Dermis blood vessel endothelial cell (primary cell): ENCODE measurements around the gene NME8. TPM values are rescaled to one million over a fixed set of nuclear protein-coding genes. Genes with fewer than 3 reads are reported as not detected.

Source experiments
- DNase-seq: peaks from one replicate; pipeline ENCODE4 v3.0.0; 2010
- total RNA-seq: library from RNA; depleted of rRNA; stranded (reverse); fragments of >200 nt; gene quantifications from 2 replicates; pipeline ENCODE4 v1.2.3, GENCODE V29; 2014

Gene NME8
- total RNA-seq, 1 donor from 2014 or later = not detected

DNA sequence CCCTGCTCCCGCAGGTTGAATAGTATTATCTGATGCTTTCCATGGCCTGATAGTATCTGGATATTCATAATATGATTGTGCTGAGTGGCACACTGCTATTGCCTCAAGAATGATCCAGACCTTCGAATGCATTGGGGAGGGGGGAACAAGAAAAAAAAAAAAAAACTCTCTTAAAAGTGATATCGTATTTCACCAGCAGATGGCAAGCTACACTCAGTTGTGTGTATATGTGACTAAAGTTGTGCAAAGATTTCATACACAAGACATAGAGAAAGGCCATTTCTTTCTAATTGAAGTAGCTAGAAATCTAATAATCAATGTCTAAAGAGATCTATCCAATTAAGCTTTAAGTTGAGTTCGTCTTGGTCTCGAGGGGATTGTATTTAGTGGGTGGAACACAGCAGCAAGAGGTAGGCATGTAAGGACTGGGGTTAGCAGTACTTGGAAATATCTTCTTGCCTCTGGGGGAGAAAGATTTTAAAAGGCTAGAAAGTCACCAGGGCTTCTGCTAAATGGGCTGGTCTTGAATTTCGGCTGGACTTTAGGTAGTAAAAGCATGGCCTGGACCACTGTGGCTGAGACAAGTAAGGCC lies 52.9 kb downstream of the NME8 start:
- DNase-seq = peak; percentile 57

DNA sequence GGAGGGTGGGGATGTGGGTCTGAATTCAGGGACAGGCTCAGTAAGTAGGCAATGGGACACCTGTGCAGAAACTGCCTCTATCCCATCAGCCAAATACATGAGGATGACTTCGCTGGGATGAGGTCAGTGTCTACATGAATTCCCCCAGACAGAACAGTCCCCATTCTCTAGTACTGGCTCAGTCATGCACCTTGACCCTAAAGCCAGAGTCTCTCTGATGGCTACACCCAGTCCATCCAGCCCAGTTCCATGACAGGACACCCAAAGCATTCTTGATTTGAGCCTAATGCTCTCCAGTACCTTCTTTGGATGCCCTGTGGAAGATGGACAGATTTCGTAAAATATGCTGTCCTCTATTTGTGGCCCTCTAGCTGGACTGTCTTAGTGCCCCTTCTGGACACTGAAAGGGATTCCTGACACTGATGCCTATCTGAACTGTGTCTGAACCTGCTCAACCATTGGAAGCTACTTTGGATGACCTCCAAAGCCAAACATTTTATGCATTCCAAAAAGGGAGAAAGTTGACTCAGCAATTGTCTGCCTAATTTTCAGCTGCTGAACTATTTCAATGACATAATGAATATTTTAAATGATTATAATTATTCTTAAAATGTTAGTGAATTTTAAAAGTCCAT lies 53.6 kb downstream of the NME8 start:
- DNase-seq = no peak

DNA sequence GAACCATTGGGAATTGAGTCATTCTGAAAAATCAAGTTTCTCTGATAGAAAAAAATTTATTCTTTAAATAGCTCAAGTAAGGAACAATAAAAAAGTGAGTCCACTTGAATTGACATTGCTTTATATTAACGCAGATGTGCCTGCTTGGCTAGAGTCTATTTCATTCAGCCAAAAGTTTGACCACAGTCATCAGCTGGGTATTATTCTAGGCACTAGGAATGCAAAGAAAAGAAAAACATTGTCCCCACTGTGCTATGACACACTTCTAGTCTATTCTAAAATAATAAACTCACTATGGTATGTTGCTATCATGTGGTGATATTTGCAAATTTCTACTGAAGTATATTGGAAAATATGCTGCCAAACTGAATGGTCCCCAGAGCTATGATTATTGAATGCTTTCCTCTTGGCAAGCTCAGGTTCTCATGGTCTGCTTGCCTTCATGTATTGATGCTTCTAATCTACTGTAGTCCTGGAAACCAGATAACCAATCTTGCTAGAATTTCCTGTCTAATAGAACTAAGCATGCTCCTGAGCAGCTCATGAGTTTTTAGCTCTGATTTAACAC lies 59.9 kb downstream of the NME8 start:
- DNase-seq = no peak

DNA sequence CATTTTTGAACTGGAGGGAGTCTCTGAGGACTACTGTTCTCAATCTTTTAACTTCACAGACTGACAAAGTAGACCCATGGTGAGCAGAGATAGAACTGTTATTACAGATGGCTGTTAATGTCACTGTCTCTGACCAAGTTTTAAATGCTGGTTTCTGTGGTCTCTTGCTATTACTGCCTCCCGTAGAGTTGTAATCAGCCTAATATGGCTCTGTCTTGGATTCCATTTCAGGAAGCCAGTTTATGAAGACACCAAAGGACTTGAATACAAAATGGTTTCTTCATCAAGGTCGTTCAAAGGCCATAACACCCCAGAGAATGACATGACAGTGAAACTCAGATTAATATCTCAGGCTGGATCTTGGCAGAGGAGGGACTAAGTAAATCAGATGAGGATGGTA lies 64.4 kb downstream of the NME8 start:
- no peak for DNase-seq

DNA sequence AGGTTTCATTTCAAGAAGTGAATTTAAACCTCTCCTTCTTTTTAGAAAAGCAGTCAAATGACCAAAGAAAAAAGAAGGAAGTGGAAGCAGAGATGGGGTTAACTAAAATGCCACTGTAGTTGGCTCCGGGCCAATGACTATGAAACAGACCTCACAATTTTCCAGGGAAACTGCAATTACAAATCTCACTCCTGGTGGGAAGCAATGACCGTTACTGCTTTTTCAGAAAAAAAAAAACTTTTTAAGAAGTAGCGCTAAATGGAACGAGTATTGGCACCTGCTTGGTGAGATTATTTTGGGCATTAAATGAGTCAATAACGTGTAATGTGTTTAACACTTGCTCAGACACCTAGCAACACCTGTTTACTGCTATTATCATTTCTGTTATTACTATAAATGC lies 67.0 kb downstream of the NME8 start:
- DNase-seq = no peak

DNA sequence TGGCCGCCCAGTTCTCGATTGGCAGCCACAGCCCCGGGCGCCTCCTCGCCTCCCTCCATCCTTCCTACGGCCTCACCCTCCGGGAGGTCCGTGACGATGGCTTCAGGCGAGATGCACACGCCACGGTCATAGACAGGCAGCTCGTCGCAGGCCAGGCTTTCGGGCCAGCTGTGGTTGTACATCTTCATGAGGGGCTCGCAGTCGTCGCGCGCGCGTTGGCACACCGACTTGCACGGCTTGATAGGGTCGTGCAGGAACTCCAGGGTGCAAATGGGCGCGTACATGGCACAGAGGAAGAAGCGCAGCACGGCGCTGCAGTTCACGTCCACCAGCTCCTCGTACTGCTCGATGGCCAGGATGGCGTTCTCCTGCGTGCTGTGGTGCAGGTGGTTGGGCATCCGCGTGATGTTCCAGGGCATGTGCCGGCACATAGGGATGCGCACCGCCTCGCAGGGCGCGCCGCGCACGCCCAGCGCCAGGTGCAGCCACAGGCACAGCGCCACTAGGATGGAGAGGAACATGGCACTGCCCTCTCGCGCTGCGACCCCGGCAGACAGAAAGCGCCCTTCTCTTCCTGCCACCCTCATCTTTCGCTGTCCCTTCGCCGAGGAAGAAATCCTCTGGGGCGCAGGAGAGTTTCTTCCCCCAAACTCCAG lies 67.7 kb downstream of the NME8 start:
- no peak for DNase-seq

DNA sequence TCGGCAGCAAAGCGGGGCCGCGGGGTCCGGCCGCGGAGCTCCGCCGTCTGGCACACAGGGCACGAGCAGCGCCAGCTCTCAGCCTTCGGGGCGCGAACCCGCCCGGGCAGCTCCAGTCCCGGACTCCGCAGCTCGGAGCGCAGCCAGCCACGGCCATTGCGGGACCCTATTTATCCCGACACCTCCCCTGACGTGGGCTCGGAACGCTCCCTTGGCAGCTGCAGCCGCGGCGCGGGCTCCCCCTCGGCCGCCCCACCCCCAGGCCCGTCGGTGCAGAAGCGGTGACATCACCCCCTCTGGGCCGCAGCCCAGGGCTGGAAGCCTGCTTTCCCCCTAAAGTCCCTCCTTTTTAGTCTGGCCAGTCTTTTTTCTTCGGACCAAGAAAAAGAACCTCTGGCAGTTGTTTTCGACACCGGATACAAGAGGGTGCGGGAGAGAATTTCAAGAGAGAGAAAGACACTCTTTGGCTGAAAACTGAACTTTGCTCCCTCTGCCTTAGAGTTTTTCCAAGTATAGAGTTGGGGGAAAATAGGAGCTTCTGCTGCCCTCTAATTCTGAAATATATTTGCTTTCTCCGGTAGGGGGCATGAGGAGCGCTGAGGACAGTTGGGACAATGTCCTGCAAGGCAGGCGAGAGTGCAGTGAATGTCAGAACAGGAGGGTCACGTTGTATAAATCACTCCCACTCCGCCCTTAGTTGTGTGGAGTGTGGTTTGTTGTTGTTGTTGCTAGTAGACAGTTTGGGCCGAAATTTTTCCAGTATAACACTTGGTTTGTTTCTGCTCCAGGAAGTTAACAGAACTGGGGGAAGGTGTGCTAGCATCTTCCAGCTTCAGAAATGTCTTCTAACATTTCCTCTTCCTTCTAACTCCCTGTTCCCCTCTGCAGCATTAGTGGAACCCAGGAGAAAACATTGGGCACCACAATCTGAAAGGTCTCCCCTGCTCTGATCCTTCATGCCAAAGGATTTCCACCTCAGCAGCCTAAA lies 68.6 kb downstream of the NME8 start, which contains the start of gene SFRP4:
Gene SFRP4, minus strand, starts transcription at position 145 of the 988 bp plus-strand sequence. CDS start 280 bp downstream, outside the sequence.
- DNase-seq = peak; percentile 60

DNA sequence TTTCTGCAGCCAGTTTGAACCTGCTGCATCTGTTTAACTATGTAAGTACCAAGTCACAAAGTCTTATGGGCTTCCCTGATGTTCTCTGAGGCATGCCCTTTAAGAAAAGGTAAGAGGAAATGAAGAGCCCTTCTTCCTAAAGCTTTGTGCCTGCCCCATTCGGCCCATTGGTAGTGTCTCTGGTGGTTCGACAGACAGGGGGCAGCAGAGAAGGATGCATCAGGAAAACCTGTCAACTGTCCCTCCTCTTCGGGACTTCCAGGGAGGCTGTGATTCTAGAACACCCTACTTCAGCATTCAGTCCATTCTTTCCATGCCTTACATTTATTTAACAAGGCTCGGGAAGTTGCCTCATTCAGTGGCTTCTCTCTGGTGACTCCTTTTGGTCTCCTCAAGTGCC lies 70.1 kb downstream of the NME8 start:
- no peak for DNase-seq

DNA sequence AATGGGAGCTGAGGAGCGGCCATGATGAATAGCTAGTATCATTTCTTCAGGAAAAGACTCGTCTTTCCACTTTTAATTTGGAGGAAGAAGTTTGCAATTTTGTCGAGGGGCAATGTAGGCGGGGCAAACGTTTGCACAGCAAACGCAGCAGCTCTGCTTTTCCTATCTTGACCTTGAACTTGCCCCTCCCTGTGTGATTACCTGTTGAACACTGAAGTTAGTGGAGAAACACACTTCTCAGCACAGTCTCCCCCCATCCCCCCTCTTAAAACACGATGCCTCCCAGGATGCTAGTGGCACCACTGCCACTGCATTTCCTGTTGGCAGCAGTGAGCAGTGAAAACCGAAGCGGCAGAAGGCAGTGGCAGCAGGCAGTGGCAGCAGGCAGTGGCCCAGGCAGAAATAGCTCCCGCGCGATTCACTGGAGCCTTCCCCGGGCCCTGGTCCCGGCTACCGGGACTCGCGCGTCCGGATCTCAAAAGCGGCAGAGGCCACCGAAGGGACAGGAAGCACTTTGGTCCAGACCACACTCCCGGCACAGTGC lies 72.0 kb downstream of the NME8 start, which contains the start of gene EPDR1:
Gene EPDR1, plus strand, starts transcription at position 336 of the 544 bp plus-strand sequence. CDS start 300 bp downstream, outside the sequence.
- no peak for DNase-seq

DNA sequence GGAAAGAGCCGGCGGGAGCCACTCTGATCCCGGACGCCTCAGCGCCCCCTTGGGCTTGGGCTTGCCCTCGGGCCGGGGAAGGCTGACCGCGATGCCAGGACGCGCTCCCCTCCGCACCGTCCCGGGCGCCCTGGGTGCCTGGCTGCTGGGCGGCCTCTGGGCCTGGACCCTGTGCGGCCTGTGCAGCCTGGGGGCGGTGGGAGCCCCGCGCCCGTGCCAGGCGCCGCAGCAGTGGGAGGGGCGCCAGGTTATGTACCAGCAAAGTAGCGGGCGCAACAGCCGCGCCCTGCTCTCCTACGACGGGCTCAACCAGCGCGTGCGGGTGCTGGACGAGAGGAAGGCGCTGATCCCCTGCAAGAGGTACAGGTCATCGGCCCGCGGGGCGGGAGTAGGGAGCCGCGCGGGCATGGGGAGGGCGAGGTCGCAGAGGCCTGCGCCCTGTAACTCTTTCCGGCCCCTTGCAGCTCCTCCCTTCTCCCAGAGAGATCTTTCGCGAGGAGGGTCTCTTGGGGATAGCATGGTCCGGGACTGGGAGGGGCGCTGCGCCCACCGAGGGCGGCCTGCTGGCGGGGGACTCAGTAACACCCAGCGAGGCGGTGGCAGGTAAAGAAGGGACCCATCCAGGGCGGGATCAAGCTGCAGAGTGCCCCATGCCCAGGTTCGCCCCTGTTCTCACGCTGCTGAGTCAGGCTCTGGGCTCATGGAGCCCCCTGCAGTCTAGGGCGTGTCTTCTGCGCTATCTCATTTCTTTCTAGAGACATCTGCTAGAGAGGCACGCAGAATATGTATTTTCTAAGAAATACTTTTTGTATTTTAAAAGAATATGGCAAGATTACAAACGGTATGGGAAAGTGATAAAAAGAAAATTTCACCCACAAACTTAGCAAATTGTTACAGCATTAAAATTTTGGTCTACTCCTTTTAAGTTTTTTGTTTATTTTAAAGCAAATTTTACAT lies 72.7 kb downstream of the NME8 start:
- no peak for DNase-seq

DNA sequence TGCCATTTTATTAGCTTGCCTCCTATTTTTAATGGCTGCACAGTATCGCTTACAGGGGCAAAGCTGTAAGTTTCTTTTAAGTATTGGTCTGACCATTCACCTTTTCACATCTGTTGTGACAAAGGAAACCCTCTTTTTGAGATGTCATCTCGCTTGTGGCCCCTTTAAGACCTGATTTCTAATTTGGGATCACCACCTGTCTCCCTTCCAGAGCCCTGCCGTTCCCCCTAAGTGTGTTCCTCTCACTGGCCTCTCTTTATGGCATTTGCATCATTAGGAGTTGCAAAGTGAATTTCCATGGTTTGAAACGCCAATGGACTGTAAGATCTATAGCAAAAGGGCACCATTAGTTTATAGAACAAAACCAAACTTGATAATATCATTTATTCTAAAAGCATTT lies 73.5 kb downstream of the NME8 start:
- DNase-seq = no peak

DNA sequence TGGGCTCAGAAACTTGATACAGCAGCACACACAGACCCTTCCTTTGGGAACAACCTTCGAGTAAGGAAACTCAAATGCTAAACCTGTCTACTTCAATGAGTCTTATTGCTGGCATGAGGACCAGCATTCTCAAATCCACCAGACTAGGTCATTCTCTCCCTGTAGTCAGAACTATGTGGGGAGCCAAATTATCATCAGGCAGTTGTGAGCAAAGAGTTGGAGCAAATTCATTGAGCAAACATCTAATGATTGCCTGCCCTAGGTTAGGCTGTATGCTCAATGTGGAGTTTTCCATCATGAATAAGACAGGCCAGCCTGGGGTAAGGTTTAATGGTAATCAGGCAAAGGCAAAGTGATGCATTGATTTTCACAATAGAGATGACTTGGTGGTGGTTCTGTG lies 75.6 kb downstream of the NME8 start:
- DNase-seq = no peak

DNA sequence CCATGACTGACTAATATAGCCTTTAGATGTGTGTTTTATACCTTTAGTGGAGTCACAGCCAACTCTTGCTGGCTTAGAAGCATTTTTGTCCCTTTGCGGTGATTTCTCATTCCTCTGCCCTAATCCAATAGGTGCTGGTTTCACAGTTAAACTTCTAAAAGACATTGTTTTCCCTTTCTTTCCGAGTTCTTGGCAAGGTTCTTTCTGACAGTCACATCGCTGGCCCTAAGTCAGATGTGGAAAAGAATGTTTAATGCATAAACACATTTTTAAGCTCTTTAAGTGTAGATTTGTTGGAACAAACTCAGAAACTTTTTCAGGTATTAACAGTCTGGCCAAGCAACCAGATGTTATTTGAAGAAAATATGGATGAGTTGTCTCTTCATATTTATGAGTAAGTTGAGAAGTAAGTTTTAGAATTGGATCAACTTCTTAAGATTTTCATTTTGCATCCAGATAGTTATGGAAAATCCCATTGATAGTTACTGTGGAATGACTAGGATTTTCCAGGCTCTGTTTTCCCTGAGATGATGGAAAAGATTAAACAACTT lies 76.2 kb downstream of the NME8 start:
- no peak for DNase-seq

DNA sequence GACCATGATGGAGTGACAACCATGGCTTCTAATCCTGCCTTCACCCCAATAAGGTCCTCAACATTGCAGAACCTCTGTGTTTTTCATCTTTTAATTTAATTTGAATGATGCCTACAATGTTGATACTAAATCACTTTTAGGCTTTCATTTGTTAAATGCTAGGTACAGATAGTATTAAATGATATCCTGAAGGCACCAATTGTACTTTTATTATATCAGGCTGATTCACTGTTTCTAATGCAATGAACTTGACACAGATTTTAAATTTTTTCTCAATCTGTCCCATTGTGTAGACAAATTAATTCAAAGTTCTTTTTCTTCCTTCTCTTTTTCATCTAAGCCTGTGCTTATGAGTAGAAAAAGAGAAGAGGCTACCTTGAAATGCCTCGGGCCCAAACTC lies 77.2 kb downstream of the NME8 start:
- DNase-seq = no peak

DNA sequence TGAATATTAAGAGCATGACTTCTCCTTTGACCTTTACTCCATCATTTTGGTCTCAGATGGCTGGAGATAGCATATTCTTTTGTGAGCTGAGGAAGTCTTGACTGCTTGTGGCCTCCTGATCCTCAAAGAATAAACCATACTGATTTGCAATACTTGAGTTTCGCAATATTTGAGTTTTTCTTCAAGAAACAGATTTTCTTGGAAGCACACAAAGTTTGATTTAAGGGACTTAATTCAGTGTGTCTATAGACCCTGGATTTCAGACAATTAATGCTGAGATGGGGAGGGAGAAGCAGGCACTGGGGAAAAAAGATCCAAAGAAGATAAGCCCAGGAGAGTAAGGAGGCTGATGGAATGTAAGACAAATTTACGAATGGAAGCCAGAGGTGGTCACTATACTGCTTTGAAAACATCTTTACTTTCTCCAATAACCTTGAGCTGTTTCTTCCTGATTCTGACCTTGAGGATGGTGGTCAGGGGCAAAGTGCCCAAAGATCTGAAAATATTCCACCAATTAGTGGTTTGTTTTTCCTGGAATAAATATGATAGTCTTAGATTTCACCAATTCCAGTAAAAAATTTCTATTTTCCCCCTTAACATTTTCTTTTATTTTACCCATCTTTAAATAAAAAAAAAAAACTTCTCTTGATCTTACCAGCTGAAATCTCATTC lies 79.5 kb downstream of the NME8 start:
- DNase-seq = no peak

DNA sequence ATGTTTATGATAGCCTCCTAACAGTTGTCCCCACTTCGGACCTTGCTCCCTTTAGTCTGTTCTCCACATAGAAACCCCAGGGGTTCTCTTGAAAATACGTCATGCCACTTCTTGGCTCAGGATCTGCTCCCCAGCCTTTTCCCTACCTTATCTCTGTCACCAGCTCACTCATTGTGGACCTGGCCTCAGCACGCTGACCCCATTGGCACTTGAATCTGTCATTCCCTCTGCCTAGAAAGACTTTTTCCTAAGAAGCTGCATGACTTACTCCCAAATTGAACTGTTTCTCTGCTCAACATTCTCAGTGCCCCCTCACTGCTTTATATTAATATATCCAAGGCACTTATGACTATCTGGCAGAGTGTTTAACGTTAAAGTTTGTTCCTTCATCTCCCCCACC lies 80.5 kb downstream of the NME8 start:
- no peak for DNase-seq

DNA sequence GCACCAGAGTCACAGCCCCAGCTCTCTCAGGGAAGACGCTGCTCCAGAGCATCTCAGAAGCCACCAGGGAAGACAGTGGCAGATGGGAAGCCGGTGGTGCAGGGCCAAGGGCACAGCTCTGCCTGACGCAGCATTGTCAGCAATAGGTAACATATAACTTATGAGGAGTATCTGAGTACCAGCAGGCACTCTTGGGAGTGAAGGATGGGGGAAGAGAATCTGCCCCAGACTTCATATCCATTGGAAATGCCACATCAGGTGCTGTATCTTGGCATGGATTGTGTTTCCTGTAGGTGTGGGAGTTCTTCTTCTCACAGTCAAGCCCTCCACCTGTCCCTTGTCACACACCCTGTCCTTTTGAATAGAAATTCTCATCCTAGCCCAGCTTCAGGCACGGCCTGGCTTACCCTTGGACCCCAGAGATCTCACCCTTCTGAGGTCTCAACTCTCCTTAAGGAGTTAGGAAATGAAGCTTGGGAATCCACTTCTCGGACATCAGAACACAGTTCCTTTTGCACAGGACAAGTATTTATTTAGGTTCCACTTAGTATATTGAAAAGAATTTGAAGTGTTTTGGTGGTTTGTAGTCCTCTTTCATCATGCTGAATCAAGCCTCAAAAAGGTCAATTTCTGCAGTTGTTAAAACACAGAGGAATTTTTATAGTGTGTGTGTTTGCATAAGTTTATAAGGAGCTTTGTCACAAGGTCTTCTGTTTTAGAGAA lies 82.0 kb downstream of the NME8 start:
- DNase-seq = no peak

DNA sequence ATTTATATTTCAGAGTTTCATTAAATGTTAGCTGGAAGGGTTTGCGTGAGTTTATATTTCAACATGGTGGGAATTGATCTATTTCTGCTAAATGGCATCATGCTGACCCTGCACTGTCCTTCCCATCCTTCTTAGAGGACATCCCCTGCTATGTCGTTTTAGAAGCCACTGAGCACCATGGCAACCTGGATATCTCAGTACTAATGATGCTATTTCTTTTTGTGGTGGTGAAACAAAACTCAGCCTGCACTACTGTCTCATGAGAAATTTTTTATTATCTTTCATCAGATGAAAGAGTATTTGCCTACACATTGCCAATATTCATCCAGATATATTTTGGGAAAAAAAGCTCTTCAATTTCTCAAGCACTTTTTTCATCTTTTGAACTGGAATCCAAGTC lies 84.1 kb downstream of the NME8 start:
- DNase-seq = no peak

DNA sequence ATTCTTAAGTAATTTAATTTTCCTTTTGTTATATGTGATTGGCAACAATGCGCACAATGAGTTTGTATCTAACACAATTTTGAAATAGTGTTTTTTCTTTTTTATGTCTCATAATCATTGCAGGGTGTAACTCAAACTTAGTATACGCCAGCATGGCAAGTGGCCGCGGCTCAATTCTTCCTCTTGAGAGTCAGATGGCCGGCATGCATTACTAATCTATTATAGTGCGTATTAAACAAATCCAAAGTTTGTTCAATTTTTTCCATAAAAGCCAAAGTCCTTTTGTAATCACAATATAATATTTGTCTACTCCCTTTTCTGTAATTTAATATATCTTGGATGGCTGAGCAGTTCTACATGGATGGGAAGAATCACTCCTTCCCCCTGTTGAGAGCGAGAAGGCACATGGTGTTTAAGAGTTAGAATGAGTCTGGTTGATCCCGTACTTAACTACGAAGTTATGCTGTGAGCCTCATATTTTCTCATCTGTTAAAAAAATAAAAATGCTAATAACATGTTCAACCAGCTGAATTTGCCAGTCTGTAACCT lies 84.7 kb downstream of the NME8 start:
- DNase-seq = no peak
